Panc1 (cell line): Measurements from ENCODE around the gene MOB3A. TPM values are rescaled to one million over a fixed set of nuclear protein-coding genes. Genes with fewer than 3 reads are reported as not detected.

Experiments
- ATAC-seq: fragments of 200-7000 bp; cut with Tn5 transposase; 2 replicates; pipeline ENCODE4 v1.9.1; 2020; ENCODE audit warnings: mild to moderate bottlenecking, moderate library complexity
- BruUV-seq: library from RNA; stranded (reverse); fragments of 400-500 nt; replicated peaks from 2 replicates; lab custom pipeline; 2021; lab: Mats Ljungman, UMichigan
- CTCF ChIA-PET: fragments of 300-600 bp; sonication (Branson Sonifier 250); formaldehyde crosslinking; loops from one replicate; lab custom pipeline; 2022; ENCODE audit warnings: antibody characterized with exemption; lab: Charles Lee
- POLR2A ChIA-PET: fragments of 300-600 bp; sonication (Branson Sonifier 250); formaldehyde crosslinking; loops from one replicate; lab custom pipeline; 2022; ENCODE audit warnings: antibody characterized with exemption; lab: Charles Lee
- DNase-seq: peaks from one replicate; pipeline ENCODE4 v3.0.0-alpha.2; 2010; ENCODE audit warnings: low read depth, low spot score
- H3K27ac ChIP-seq: 2 replicates; pipeline ENCODE4 v1.5.1; 2011; ENCODE audit warnings: mild to moderate bottlenecking, low read length, inconsistent platforms
- H3K27me3 ChIP-seq: fragments of 200-500 bp; sonication (Bioruptor generic); 2 replicates; pipeline ENCODE4 v1.6.0; 2014; ENCODE audit warnings: low read length, inconsistent platforms; ENCODE audit not compliant: control insufficient read depth, insufficient read depth
- H3K36me3 ChIP-seq: fragments of 200-500 bp; sonication (Bioruptor generic); 2 replicates; pipeline ENCODE4 v1.5.1; 2014; ENCODE audit warnings: inconsistent platforms, mild to moderate bottlenecking, low read length, moderate library complexity; ENCODE audit not compliant: control insufficient read depth, insufficient read depth
- H3K4me1 ChIP-seq: 2 replicates; pipeline ENCODE4 v1.5.1; 2011; ENCODE audit warnings: inconsistent platforms, mild to moderate bottlenecking, low read length, moderate library complexity; ENCODE audit not compliant: control insufficient read depth, insufficient read depth
- H3K4me3 ChIP-seq, 2 experiments: 2 replicates each; pipeline ENCODE4 v1.5.1; 2011 to 2012; ENCODE audit warnings: low read depth in 2 of 2, low read length in 2 of 2, mild to moderate bottlenecking in 2 of 2, inconsistent platforms in 1 of 2, moderate library complexity in 1 of 2
- H3K9me3 ChIP-seq: fragments of 200-500 bp; sonication (Bioruptor generic); 2 replicates; pipeline ENCODE4 v1.5.1; 2014; ENCODE audit warnings: low read depth, mild to moderate bottlenecking, inconsistent platforms, low read length, moderate library complexity; ENCODE audit not compliant: control insufficient read depth, insufficient read depth
- POLR2AphosphoS5 ChIP-seq: IDR thresholded peaks from 2 replicates; pipeline ENCODE4 v1.6.1; 2012; ENCODE audit warnings: mild to moderate bottlenecking, low read depth, low read length, moderate library complexity
- SIN3A ChIP-seq: IDR thresholded peaks from 2 replicates; pipeline ENCODE4 v1.6.1; 2012; ENCODE audit warnings: low read depth, mild to moderate bottlenecking, low read length, moderate library complexity, borderline replicate concordance; ENCODE audit not compliant: insufficient read depth
- TCF7L2 ChIP-seq: IDR thresholded peaks from 2 replicates; pipeline ENCODE4 v1.6.1; 2011; ENCODE audit warnings: mild to moderate bottlenecking, low read depth, low read length, inconsistent platforms
- in situ Hi-C: cut with HindIII; loops from 2 replicates; pipeline ENCODE4 v1.10.0; 2016; ENCODE audit warnings: low sequenced_read_pairs, low pct_unique_long_range_greater_than_20kb
- intact Hi-C: fragments of 100-400 bp; cut with micrococcal nuclease; formaldehyde crosslinking; loops from one replicate; pipeline ENCODE4 v1.10.0; 2022; ENCODE audit not compliant: unreplicated experiment
- total RNA-seq: library from RNA; stranded (reverse); gene quantifications from one replicate; pipeline ENCODE4 v1.2.1, GENCODE V29; 2021; ENCODE audit not compliant: unreplicated experiment
- TF ChIP-seq, protein P1 (sequence below): fragments of 450-650 bp; IDR thresholded peaks from 2 replicates; pipeline ENCODE4 v1.5.1; 2017; ENCODE audit warnings: mild to moderate bottlenecking
- TF ChIP-seq, protein P2 (sequence below), 2 experiments: IDR thresholded peaks; 2 replicates each; pipeline ENCODE4 v1.6.1; 2011 to 2012; ENCODE audit warnings: low read depth in 2 of 2, control low read depth in 1 of 2, low read length in 1 of 2, mild to moderate bottlenecking in 1 of 2, moderate library complexity in 1 of 2; ENCODE audit not compliant: insufficient read depth in 1 of 2

Gene MOB3A
- total RNA-seq, 1 experiment from 2014 or later: 36.3 TPM

DNA sequence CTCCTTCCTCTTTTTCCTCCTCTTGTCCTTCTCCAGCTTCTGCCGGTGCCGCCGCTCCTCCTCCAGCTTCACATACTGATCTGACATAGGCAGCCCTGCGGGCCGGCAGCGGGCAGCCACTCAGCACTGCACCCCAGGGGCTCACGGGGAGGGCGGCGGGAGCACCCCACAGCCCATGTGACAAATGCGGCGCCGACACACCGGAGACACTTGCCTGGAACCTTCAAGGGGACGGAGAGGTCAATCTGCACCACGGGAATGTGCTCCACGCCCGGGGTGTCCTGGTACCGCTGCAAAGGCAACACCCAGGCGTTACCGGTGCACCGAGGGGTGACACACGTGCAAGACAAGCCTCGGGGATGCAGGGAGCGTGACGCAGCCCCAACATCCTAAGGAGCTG lies 19.2 kb upstream of the MOB3A start:
- intact Hi-C loops (no loop called here), in situ Hi-C loops (no loop called here)
- no peaks in the 10 kb centered on the region for H3K27me3 ChIP-seq
- DNase-seq (no peak), ATAC-seq (no peak)
- ChIA-PET POLR2A (no interaction called here), CTCF (no interaction called here)
- no peaks in the 10 kb centered on the region for H3K36me3 ChIP-seq
- H3K4me1 ChIP-seq: no peaks in the 10 kb centered on the region
- no peaks in the 10 kb centered on the region for H3K9me3 ChIP-seq
- no peak overlapping the region for H3K27ac ChIP-seq
- no peak for TF ChIP-seq SIN3A
- TF ChIP-seq, protein P1, sequence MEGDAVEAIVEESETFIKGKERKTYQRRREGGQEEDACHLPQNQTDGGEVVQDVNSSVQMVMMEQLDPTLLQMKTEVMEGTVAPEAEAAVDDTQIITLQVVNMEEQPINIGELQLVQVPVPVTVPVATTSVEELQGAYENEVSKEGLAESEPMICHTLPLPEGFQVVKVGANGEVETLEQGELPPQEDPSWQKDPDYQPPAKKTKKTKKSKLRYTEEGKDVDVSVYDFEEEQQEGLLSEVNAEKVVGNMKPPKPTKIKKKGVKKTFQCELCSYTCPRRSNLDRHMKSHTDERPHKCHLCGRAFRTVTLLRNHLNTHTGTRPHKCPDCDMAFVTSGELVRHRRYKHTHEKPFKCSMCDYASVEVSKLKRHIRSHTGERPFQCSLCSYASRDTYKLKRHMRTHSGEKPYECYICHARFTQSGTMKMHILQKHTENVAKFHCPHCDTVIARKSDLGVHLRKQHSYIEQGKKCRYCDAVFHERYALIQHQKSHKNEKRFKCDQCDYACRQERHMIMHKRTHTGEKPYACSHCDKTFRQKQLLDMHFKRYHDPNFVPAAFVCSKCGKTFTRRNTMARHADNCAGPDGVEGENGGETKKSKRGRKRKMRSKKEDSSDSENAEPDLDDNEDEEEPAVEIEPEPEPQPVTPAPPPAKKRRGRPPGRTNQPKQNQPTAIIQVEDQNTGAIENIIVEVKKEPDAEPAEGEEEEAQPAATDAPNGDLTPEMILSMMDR: no peak
- no peak overlapping the region for H3K4me3 ChIP-seq
- BruUV-seq: no TSS peak

DNA sequence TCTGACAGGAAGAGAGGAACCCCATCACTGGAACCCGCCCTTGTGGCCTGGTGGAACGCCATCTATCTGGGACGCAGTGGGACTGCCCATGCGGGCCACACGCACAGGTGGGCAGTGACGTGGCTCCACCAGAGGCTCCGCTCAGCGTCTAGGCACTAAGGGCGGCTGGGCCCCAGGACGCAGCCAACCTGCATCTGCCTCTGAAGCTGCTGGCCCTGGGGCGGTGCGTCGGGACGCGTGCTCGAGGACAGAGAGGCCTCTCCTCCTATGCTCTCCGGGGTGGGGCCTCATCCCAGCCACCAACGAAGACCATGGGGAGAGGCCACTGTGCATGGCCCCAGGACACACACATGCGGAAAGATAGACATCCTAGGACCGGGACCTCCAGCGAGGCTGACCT lies 18.7 kb upstream of the MOB3A start:
- ChIA-PET CTCF (no interaction called here), POLR2A (no interaction called here)
- H3K27ac ChIP-seq: no peak overlapping the region
- DNase-seq (no peak), ATAC-seq (no peak)
- H3K9me3 ChIP-seq: no peaks in the 10 kb centered on the region
- intact Hi-C loops (no loop called here), in situ Hi-C loops (no loop called here)
- no peak overlapping the region for H3K4me3 ChIP-seq
- TF ChIP-seq POLR2AphosphoS5 (no peak), TCF7L2 (no peak), SIN3A (no peak)
- TF ChIP-seq, protein P2, sequence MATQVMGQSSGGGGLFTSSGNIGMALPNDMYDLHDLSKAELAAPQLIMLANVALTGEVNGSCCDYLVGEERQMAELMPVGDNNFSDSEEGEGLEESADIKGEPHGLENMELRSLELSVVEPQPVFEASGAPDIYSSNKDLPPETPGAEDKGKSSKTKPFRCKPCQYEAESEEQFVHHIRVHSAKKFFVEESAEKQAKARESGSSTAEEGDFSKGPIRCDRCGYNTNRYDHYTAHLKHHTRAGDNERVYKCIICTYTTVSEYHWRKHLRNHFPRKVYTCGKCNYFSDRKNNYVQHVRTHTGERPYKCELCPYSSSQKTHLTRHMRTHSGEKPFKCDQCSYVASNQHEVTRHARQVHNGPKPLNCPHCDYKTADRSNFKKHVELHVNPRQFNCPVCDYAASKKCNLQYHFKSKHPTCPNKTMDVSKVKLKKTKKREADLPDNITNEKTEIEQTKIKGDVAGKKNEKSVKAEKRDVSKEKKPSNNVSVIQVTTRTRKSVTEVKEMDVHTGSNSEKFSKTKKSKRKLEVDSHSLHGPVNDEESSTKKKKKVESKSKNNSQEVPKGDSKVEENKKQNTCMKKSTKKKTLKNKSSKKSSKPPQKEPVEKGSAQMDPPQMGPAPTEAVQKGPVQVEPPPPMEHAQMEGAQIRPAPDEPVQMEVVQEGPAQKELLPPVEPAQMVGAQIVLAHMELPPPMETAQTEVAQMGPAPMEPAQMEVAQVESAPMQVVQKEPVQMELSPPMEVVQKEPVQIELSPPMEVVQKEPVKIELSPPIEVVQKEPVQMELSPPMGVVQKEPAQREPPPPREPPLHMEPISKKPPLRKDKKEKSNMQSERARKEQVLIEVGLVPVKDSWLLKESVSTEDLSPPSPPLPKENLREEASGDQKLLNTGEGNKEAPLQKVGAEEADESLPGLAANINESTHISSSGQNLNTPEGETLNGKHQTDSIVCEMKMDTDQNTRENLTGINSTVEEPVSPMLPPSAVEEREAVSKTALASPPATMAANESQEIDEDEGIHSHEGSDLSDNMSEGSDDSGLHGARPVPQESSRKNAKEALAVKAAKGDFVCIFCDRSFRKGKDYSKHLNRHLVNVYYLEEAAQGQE (IDR thresholded peaks at IDR 0.05; ENCODE audit: insufficient read depth in 1 of 2, low read depth in 2 of 2, low read length in 1 of 2): no peak
- TF ChIP-seq, protein P1: no peak
- no peaks in the 10 kb centered on the region for H3K27me3 ChIP-seq
- BruUV-seq: no TSS peak
- no peaks in the 10 kb centered on the region for H3K4me1 ChIP-seq
- no peaks in the 10 kb centered on the region for H3K36me3 ChIP-seq
